ENCODE results near the gene DMPK.

- TF ChIP-seq CTCF (IDR thresholded peaks at IDR 0.05) (no peak), POLR2AphosphoS5 (IDR thresholded peaks at IDR 0.05) (no peak)
Measured at GRCh38 chr19:45828523-45828922, 46.2 kb upstream of the DMPK start.
